Heart right ventricle (tissue), 16 donors: ENCODE results near the gene KRTAP21-3. TPM values are rescaled to one million over a fixed set of nuclear protein-coding genes. Genes with fewer than 3 reads are reported as not detected.

Source experiments
- ATAC-seq, 8 donors: fragments of 200-7000 bp; cut with Tn5 transposase; one replicate each; pipeline ENCODE4 v1.9.1; 2020; ENCODE audit warnings: mild to moderate bottlenecking in 8 of 8, moderate library complexity in 8 of 8, moderate number of reproducible peaks in 1 of 8
- DNase-seq, 2 donors: peaks; one replicate each; pipeline ENCODE4 v3.0.0-alpha.2; 2020
- H3K27ac ChIP-seq, 10 donors: fragments of 200-600 bp; sonication (generic) in 2 of 10; one replicate each; pipeline versions ENCODE4 v1.5.0 to v1.8.0; 2020 to 2022; ENCODE audit warnings: mild to moderate bottlenecking in 3 of 10
- H3K27me3 ChIP-seq, 7 donors: fragments of 200-600 bp; one replicate each; pipeline ENCODE4 v1.8.0; 2021 to 2022; ENCODE audit warnings: mild to moderate bottlenecking in 2 of 7
- H3K36me3 ChIP-seq, 9 donors: fragments of 200-600 bp; sonication (generic) in 1 of 9; one replicate each; pipeline versions ENCODE4 v1.5.0 to v1.8.0; 2020 to 2022; ENCODE audit warnings: mild to moderate bottlenecking in 2 of 9
- H3K4me1 ChIP-seq, 9 donors: fragments of 200-600 bp; sonication (generic) in 1 of 9; one replicate each; pipeline versions ENCODE4 v1.5.0 to v1.8.0; 2020 to 2022; ENCODE audit warnings: mild to moderate bottlenecking in 4 of 9
- H3K4me3 ChIP-seq, 10 donors: fragments of 200-600 bp; sonication (generic) in 2 of 10; one replicate each; pipeline versions ENCODE4 v1.5.0 to v1.8.0; 2020 to 2022; ENCODE audit warnings: mild to moderate bottlenecking in 7 of 10, moderate library complexity in 2 of 10
- H3K9me3 ChIP-seq, 11 donors: fragments of 200-600 bp in 10 of 11; sonication (generic) in 2 of 11; one replicate each; pipeline versions ENCODE4 v1.5.0 to v1.8.0; 2013 to 2022; ENCODE audit warnings: mild to moderate bottlenecking in 2 of 11, control low read depth in 1 of 11, moderate library complexity in 1 of 11
- WGBS, 2 donors: extraction: QIAGEN DNeasy Blood & Tissue Kit; methylation state at CpG; one replicate each; pipeline ENCODE4 v1.1.7; 2013; ENCODE audit warnings: inconsistent platforms in 1 of 2; 5-methylcytosine and 5-hydroxymethylcytosine counted together
- intact Hi-C, 10 donors: fragments of 100-400 bp; cut with DNase I; formaldehyde crosslinking; loops; one replicate each; pipeline versions ENCODE4 v1.11.1 to v1.14.2; 2022
- polyA plus RNA-seq, 2 donors: library from polyadenylated mRNA; stranded (reverse); fragments of 200-250 nt; gene quantifications; one replicate each; pipeline ENCODE4 v1.2.3, GENCODE V29; 2013
- total RNA-seq, 10 donors: library from RNA; stranded (reverse); fragmentation: NEBNext Ultra II Directional in 3 of 10; extraction: Animal tissue kit (Norgen Biotek cat#: 25700) in 3 of 10; gene quantifications; one replicate each; pipeline versions ENCODE4 v1.2.1 to v1.2.4, GENCODE V29; 2021 to 2023
- TF ChIP-seq, protein P1 (sequence below), 9 donors: fragments of 200-600 bp; sonication (generic) in 2 of 9; IDR thresholded peaks; one replicate each; pipeline versions ENCODE4 v1.5.0 to v1.8.0; 2021 to 2022; ENCODE audit warnings: antibody characterized with exemption in 9 of 9, mild to moderate bottlenecking in 5 of 9, moderate library complexity in 1 of 9
- donor health status: Arrhythmogenic right ventricular cardiomyopathy.
- donor health status: ischemic (EF 13 %, LVEDD 7.1; RV severe dilation, severe dysfunction).
- donor health status: healthy with polysubstance abuse.
- donor health status: DM: no; HTN: yes; CAD: no.
- donor health status: DM: no; HTN: no; CAD: no.
- donor health status: ischemic (EF 25% LVEDD 6.9; RV normal size, moderate dysfunction).
- donor health status: ischemic (EF 25% LVEDD 5.7; RV mildly dilated, moderate dysfunction).
- donor health status: healthy.
- donor health status: DM: yes; HTN: yes; CAD: no.
- donor health status: Ischemic cardiomyopathy.
- donor health status: ischemic (EF 35%, LVEDD 5.7; RV mildly dilated, moderate dysfunction).
- donor health status: nonischemic (EF 11% LVEDD 7.7; RV severe dilation, severe dysfunction).
- donor health status: DM: yes; HTN: yes; CAD: no.
- donor health status: PGD.
- donor health status: ischemic (EF 29% LVEDD 5.4; RV normal size, mild dysfunction).
- donor health status: nonischemic (EF 23%, LVEDD 6.1; RV moderate dilation, normal function).

Gene KRTAP21-3
- total and polyA plus RNA-seq, 12 donors, result not detected

DNA sequence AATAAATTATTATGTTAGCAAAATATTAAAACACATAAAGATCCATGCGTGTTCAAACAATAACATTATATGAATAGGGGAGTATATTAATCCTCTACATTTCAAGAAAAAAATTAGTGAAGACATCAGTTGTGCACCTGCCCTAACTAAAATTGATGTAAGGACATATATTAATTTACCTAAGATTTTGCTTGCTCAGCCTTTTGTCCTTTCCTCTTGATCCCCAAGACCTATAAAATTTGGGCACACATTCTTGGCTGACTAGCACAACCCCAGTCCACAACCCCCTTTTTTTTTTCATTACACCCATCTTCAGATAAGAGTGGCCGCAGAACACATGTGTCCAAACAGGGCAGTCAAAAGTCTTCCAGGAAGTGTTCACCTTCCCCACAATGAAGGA lies 21.9 kb upstream of the KRTAP21-3 start:
- ATAC-seq (no peak), DNase-seq (no peak)
- TF ChIP-seq, protein P1, sequence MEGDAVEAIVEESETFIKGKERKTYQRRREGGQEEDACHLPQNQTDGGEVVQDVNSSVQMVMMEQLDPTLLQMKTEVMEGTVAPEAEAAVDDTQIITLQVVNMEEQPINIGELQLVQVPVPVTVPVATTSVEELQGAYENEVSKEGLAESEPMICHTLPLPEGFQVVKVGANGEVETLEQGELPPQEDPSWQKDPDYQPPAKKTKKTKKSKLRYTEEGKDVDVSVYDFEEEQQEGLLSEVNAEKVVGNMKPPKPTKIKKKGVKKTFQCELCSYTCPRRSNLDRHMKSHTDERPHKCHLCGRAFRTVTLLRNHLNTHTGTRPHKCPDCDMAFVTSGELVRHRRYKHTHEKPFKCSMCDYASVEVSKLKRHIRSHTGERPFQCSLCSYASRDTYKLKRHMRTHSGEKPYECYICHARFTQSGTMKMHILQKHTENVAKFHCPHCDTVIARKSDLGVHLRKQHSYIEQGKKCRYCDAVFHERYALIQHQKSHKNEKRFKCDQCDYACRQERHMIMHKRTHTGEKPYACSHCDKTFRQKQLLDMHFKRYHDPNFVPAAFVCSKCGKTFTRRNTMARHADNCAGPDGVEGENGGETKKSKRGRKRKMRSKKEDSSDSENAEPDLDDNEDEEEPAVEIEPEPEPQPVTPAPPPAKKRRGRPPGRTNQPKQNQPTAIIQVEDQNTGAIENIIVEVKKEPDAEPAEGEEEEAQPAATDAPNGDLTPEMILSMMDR (IDR thresholded peaks at IDR 0.05), result no peak
- Histone ChIP-seq H3K4me1 (no peaks in the 10 kb centered on the region), H3K4me3 (no peak overlapping the region), H3K36me3 (no peaks in the 10 kb centered on the region), H3K27ac (no peak overlapping the region), H3K27me3 (peaks cover 0 to 4% (median 0%) of the 10 kb centered on the region in 7 donors), H3K9me3 (no peaks in the 10 kb centered on the region)
- WGBS, 2 donors, result 76 to 94% methylated on average over 2 of the region's 2 CpGs
- intact Hi-C loops, result no loop called here

DNA sequence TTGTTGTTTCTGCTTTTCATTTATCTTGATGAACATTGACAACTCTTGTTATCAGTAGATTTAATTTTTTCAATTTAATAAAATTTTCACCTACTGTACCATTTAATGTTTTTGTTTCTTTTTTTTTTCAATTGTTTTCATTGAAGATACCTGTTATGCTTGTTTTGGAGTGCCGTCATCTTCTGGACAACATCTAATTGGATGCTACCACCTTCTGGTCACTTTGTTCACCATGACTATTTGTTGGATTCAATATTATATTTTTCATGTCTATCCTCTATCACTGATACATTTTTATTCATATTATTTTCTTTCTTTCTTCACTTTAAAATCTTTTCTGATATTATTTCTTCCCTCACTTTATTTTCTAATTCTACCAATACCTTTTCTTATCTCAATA lies 14.4 kb upstream of the KRTAP21-3 start:
- Histone ChIP-seq H3K27ac (no peak overlapping the region), H3K4me1 (no peaks in the 10 kb centered on the region), H3K9me3 (no peaks in the 10 kb centered on the region), H3K36me3 (no peaks in the 10 kb centered on the region), H3K27me3 (peaks cover 0 to 4% (median 0%) of the 10 kb centered on the region in 7 donors), H3K4me3 (no peak overlapping the region)
- DNase-seq (no peak), ATAC-seq (no peak)
- 42 to 52% methylated on average over 1 of the region's 1 CpG for WGBS, 2 donors
- TF ChIP-seq, protein P1 (IDR thresholded peaks at IDR 0.05), result peak in 5 of 9 donors; percentile 16 to 45 (median 44)
- intact Hi-C loops, result loop anchor here in 6 of 10 donors (2.0 to 10.0 kb wide), 3 partner anchors 288 to 291 kb away; partner anchors contain the start of gene KRTAP15-1 (in 5 of the 6)

DNA sequence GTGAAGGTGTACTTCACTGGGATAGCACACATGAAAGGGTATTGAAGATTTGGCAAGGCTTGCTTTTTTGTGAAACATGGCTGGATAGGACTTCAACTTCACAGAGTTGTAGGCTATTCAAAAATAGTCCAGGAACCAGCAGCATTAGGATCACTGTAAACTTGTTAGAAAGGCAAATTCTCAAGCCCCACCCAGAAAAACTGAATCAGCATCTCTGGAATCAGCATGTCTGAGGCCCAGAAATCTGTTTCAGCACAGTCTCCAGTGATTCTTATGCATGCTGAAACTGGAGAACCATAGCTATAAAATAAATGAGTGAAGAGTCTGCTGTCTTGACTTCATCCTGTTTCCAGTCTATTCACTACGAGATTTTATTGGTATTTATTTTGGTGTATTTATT lies 8.1 kb upstream of the KRTAP21-3 start:
- intact Hi-C loops, result no loop called here
- no peak overlapping the region for H3K4me3 ChIP-seq
- H3K4me1 ChIP-seq, result no peaks in the 10 kb centered on the region
- H3K36me3 ChIP-seq, result no peaks in the 10 kb centered on the region
- H3K9me3 ChIP-seq, result no peaks in the 10 kb centered on the region
- WGBS, 2 donors, result 57 to 65% methylated on average over 1 of the region's 1 CpG
- TF ChIP-seq, protein P1 (IDR thresholded peaks at IDR 0.05), result no peak
- no peak overlapping the region for H3K27ac ChIP-seq
- no peak for DNase-seq
- no peaks in the 10 kb centered on the region for H3K27me3 ChIP-seq
- ATAC-seq, result no peak

DNA sequence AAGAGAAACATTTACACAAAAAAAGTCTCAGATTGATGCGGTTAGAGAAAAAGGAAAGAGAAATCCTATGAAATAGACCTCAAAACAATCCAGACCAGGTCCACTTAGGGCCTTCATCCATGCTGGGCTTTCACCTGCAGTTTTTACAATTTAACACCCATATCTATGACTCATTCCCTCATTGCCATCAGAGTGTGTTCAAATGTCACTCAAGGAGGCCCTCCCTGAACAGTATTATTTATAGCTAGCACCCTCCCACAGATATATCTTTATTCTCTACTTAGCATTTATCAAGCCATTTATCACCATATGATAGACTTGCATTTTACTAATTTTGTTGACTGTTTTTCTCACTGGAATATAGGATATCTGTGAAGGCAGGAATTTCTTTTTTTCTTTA lies 824 bp upstream of the KRTAP21-3 start:
- Histone ChIP-seq H3K4me3 (no peak overlapping the region), H3K36me3 (no peaks in the 10 kb centered on the region), H3K27ac (no peak overlapping the region), H3K27me3 (no peaks in the 10 kb centered on the region), H3K4me1 (no peaks in the 10 kb centered on the region), H3K9me3 (no peaks in the 10 kb centered on the region)
- WGBS, 2 donors, result 92 to 100% methylated on average over 1 of the region's 1 CpG
- TF ChIP-seq, protein P1 (IDR thresholded peaks at IDR 0.05), result no peak
- intact Hi-C loops, result no loop called here
- DNase-seq (no peak), ATAC-seq (peak in 1 of 8 donors; percentile 52)
